H9 (cell line): ENCODE data around the gene FLT1. TPM values are rescaled to one million over a fixed set of nuclear protein-coding genes. Genes with fewer than 3 reads are reported as not detected.

Experiments
- DNase-seq: peaks from one replicate; pipeline ENCODE4 v3.0.0-alpha.2; 2017
- H2AFZ ChIP-seq: one replicate; pipeline ENCODE4 v1.6.1; 2013; ENCODE audit warnings: mild to moderate bottlenecking, low read length, control low read depth, moderate library complexity
- H2AK5ac ChIP-seq: 2 replicates; pipeline ENCODE4 v1.6.1; 2013; ENCODE audit warnings: low read length, control low read depth, mixed read lengths; ENCODE audit not compliant: insufficient read length
- H2BK120ac ChIP-seq: one replicate; pipeline ENCODE4 v1.6.1; 2013; ENCODE audit warnings: low read depth, mild to moderate bottlenecking, low read length, control low read depth, inconsistent platforms; ENCODE audit not compliant: poor library complexity, severe bottlenecking
- H2BK12ac ChIP-seq: 2 replicates; pipeline ENCODE4 v1.6.1; 2013; ENCODE audit warnings: low read length, control low read depth, mixed read lengths, low read depth; ENCODE audit not compliant: insufficient read length
- H2BK15ac ChIP-seq: 2 replicates; pipeline ENCODE4 v1.6.1; 2013; ENCODE audit warnings: low read depth, low read length, control low read depth
- H2BK20ac ChIP-seq: one replicate; pipeline ENCODE4 v1.6.1; 2013; ENCODE audit warnings: low read depth, mild to moderate bottlenecking, low read length, control low read depth, inconsistent platforms; ENCODE audit not compliant: poor library complexity, severe bottlenecking
- H2BK5ac ChIP-seq: 2 replicates; pipeline ENCODE4 v1.6.1; 2013; ENCODE audit warnings: low read length, control low read depth, mixed read lengths; ENCODE audit not compliant: insufficient read length
- H3K14ac ChIP-seq: 2 replicates; pipeline ENCODE4 v1.6.1; 2013; ENCODE audit warnings: low read length, control low read depth; ENCODE audit not compliant: insufficient read depth
- H3K18ac ChIP-seq: 2 replicates; pipeline ENCODE4 v1.6.1; 2013; ENCODE audit warnings: low read depth, mild to moderate bottlenecking, mixed read lengths, low read length, control low read depth; ENCODE audit not compliant: insufficient read length
- H3K23ac ChIP-seq: 2 replicates; pipeline ENCODE4 v1.6.1; 2013; ENCODE audit warnings: low read length, control low read depth, mixed read lengths, low read depth; ENCODE audit not compliant: insufficient read length
- H3K23me2 ChIP-seq: 2 replicates; pipeline ENCODE4 v1.6.1; 2013; ENCODE audit warnings: low read depth, mild to moderate bottlenecking, mixed read lengths, low read length, control low read depth; ENCODE audit not compliant: insufficient read length, poor library complexity, severe bottlenecking
- H3K27ac ChIP-seq: 2 replicates; pipeline ENCODE4 v1.5.1; 2013; ENCODE audit warnings: low read length, control low read depth, mixed read lengths, low read depth; ENCODE audit not compliant: insufficient read length
- H3K27me3 ChIP-seq: 2 replicates; pipeline ENCODE4 v1.6.1; 2013; ENCODE audit warnings: low read length, control low read depth, inconsistent platforms; ENCODE audit not compliant: insufficient read depth
- H3K4ac ChIP-seq: 2 replicates; pipeline ENCODE4 v1.6.1; 2013; ENCODE audit warnings: low read depth, mild to moderate bottlenecking, control low read depth, inconsistent platforms, low read length, moderate library complexity
- H3K4me1 ChIP-seq: 2 replicates; pipeline ENCODE4 v1.6.1; 2013; ENCODE audit warnings: low read length, control low read depth, inconsistent platforms; ENCODE audit not compliant: insufficient read depth
- H3K4me2 ChIP-seq: 2 replicates; pipeline ENCODE4 v1.6.1; 2013; ENCODE audit warnings: low read length, control low read depth, mixed read lengths; ENCODE audit not compliant: insufficient read length, insufficient read depth
- H3K56ac ChIP-seq: 2 replicates; pipeline ENCODE4 v1.6.1; 2013; ENCODE audit warnings: low read depth, mild to moderate bottlenecking, mixed read lengths, low read length, control low read depth; ENCODE audit not compliant: insufficient read length
- H3K79me1 ChIP-seq: 2 replicates; pipeline ENCODE4 v1.6.1; 2013; ENCODE audit warnings: low read depth, mild to moderate bottlenecking, moderate library complexity, low read length, control low read depth, inconsistent platforms; ENCODE audit not compliant: insufficient read depth, poor library complexity, severe bottlenecking
- H3K79me2 ChIP-seq: 2 replicates; pipeline ENCODE4 v1.6.1; 2013; ENCODE audit warnings: low read length, control low read depth, inconsistent platforms; ENCODE audit not compliant: insufficient read depth
- H3K9ac ChIP-seq: 2 replicates; pipeline ENCODE4 v1.6.1; 2013; ENCODE audit warnings: low read length, control low read depth, mixed read lengths; ENCODE audit not compliant: insufficient read length; ENCODE audit errors: extremely low read depth
- H3K9me3 ChIP-seq: one replicate; pipeline ENCODE4 v1.6.1; 2013; ENCODE audit warnings: low read depth, low read length, inconsistent platforms; ENCODE audit not compliant: control insufficient read depth
- H3T11ph ChIP-seq: one replicate; pipeline ENCODE4 v1.6.1; 2013; ENCODE audit warnings: mild to moderate bottlenecking, low read length, control low read depth, inconsistent platforms
- H4K20me1 ChIP-seq: one replicate; pipeline ENCODE4 v1.6.1; 2013; ENCODE audit not compliant: control insufficient read depth, insufficient read length, insufficient read depth
- H4K5ac ChIP-seq: 2 replicates; pipeline ENCODE4 v1.6.1; 2013; ENCODE audit warnings: low read depth, mild to moderate bottlenecking, mixed read lengths, low read length, control low read depth; ENCODE audit not compliant: insufficient read length
- H4K8ac ChIP-seq: replicated peaks from 2 replicates; pipeline ENCODE4 v1.6.1; 2013; ENCODE audit warnings: low read length, control low read depth, mixed read lengths, low read depth; ENCODE audit not compliant: insufficient read length
- H4K91ac ChIP-seq: 2 replicates; pipeline ENCODE4 v1.6.1; 2013; ENCODE audit warnings: low read depth, mild to moderate bottlenecking, moderate library complexity, mixed read lengths, low read length, control low read depth; ENCODE audit not compliant: insufficient read length
- H3K27ac Mint-ChIP-seq, 3 experiments: 2 replicates in 2 of 3; 3 replicates in 1 of 3; pipeline ENCODE4 v1.8.0; 2020 to 2021; ENCODE audit warnings: mixed read lengths in 3 of 3, mild to moderate bottlenecking in 1 of 3, moderate library complexity in 1 of 3
- H3K27me3 Mint-ChIP-seq: 2 replicates; pipeline ENCODE4 v1.8.0; 2021; ENCODE audit warnings: low read depth, mild to moderate bottlenecking, moderate library complexity, mixed read lengths
- H3K36me3 Mint-ChIP-seq, 3 experiments: 2 replicates in 2 of 3; 3 replicates in 1 of 3; pipeline ENCODE4 v1.8.0; 2020 to 2021; ENCODE audit warnings: low read depth in 3 of 3, mixed read lengths in 3 of 3; ENCODE audit not compliant: insufficient read depth in 1 of 3
- H3K4me1 Mint-ChIP-seq, 2 experiments: 2 replicates each; pipeline ENCODE4 v1.8.0; 2020; ENCODE audit warnings: mixed read lengths in 2 of 2
- H3K4me3 Mint-ChIP-seq, 2 experiments: 2 replicates in 1 of 2; 3 replicates in 1 of 2; pipeline ENCODE4 v1.8.0; 2020 to 2021; ENCODE audit warnings: mild to moderate bottlenecking in 2 of 2, mixed read lengths in 2 of 2, moderate library complexity in 1 of 2
- H3K9me3 Mint-ChIP-seq, 2 experiments: 2 replicates in 1 of 2; 3 replicates in 1 of 2; pipeline ENCODE4 v1.8.0; 2020; ENCODE audit warnings: mild to moderate bottlenecking in 2 of 2, mixed read lengths in 2 of 2, moderate library complexity in 1 of 2
- CTCF ChIP-seq: fragments of 200-600 bp; sonication (generic); conservative IDR thresholded peaks from 3 replicates; pipeline ENCODE4 v1.8.0; 2021; ENCODE audit warnings: antibody characterized with exemption, mild to moderate bottlenecking
- WGBS: extraction: QIAGEN DNeasy Blood & Tissue Kit; methylation state at CpG from one replicate; pipeline ENCODE4 v1.1.7; 2013; ENCODE audit warnings: missing lambda C conversion rate, low lambda C conversion rate, mixed read lengths; ENCODE audit not compliant: insufficient read length; ENCODE audit errors: extremely low coverage; 5-methylcytosine and 5-hydroxymethylcytosine counted together
- total RNA-seq: library from RNA; stranded (reverse); gene quantifications from 2 replicates; pipeline ENCODE4 v1.2.1, GENCODE V29; 2021

FLT1 gene
- total RNA-seq, 1 experiment from 2014 or later: 84.1 TPM

- H3K9me3 Mint-ChIP-seq: no peaks in the 10 kb centered on the region
- H3K4ac ChIP-seq: no peak overlapping the region
- no peak overlapping the region for H3K18ac ChIP-seq
- no peak overlapping the region for H2AK5ac ChIP-seq
- no peaks in the 10 kb centered on the region for H4K20me1 ChIP-seq
- no peak overlapping the region for H2BK120ac ChIP-seq
- H3K56ac ChIP-seq: no peak overlapping the region
- no peak overlapping the region for H4K8ac ChIP-seq
- DNase-seq: no peak
- H2BK12ac ChIP-seq: no peak overlapping the region
- H4K91ac ChIP-seq: no peak overlapping the region
- H3K23me2 ChIP-seq: no peaks in the 10 kb centered on the region
- H3K4me1 Mint-ChIP-seq: peaks cover 52 to 62% of the 10 kb centered on the region in 2 experiments
- H3K9ac ChIP-seq: no peak overlapping the region
- no peak overlapping the region for H2BK15ac ChIP-seq
- no CpG with 5 or more reads among the region's 2 CpGs for WGBS
- no peaks in the 10 kb centered on the region for H3K27me3 ChIP-seq
- H3K4me1 ChIP-seq: peaks cover 5% of the 10 kb centered on the region; the same call in 1 of the 2 replicates
- H3K4me3 Mint-ChIP-seq: no peak overlapping the region
- H3K9me3 ChIP-seq: no peaks in the 10 kb centered on the region
- H3K27ac ChIP-seq: no peak overlapping the region
- no peak overlapping the region for H2BK20ac ChIP-seq
- H3K79me1 ChIP-seq: no peaks in the 10 kb centered on the region
- H3K79me2 ChIP-seq: no peaks in the 10 kb centered on the region
- no peak overlapping the region for H3K23ac ChIP-seq
- no peak overlapping the region for H3K14ac ChIP-seq
- H3K27me3 Mint-ChIP-seq: no peaks in the 10 kb centered on the region
- H3T11ph ChIP-seq: no peak overlapping the region
- no peak overlapping the region for H2AFZ ChIP-seq
- H2BK5ac ChIP-seq: no peak overlapping the region
- TF ChIP-seq CTCF: no peak
- no peak overlapping the region for H4K5ac ChIP-seq
- H3K36me3 Mint-ChIP-seq: peaks cover 7 to 15% (median 14%) of the 10 kb centered on the region in 3 experiments; a peak in 6 of 7 replicates
- peak overlapping the region in 1 of 3 experiments; percentile 18; a peak in 2 of 7 replicates for H3K27ac Mint-ChIP-seq
- H3K4me2 ChIP-seq: no peak overlapping the region
Observed at GRCh38 chr13:28299916-28300315, 195.0 kb downstream of the FLT1 start.
